GM23248 (cell line): Measurements from ENCODE around the gene AGBL5.

Experiments
- EZH2 ChIP-seq: fragments of 200-600 bp; sonication (generic); IDR thresholded peaks from 2 replicates; pipeline ENCODE4 v1.6.1; 2018; ENCODE audit warnings: antibody characterized with exemption, mild to moderate bottlenecking; ENCODE audit not compliant: insufficient read depth, poor library complexity, severe bottlenecking
- EZH2phosphoT487 ChIP-seq: fragments of 200-600 bp; sonication (generic); IDR thresholded peaks from 2 replicates; pipeline ENCODE4 v1.6.1; 2018; ENCODE audit warnings: antibody characterized with exemption, moderate library complexity, mild to moderate bottlenecking, low read depth; ENCODE audit not compliant: insufficient read depth

DNA sequence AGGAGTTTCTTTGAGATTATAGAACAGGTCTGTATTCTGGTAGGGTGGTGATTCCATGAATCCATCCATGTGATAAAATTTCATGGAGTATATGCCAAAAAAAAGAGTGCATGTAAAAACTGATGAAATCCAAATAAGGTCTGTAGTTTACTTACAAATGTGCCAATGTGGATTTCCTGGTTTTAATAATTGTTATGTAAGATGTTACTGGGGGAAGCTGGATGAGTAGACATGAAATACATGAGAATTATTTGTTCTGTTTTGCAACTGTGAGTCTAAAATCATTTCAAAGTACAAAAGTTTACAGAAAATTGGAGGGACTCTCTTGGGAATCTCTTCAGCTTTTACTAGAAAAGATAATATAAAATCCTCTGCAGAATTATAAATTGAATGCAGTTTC, 42.4 kb upstream of the AGBL5 start:
- TF ChIP-seq EZH2 (no peak), EZH2phosphoT487 (no peak)
